T47D (cell line): ENCODE results near the gene HIRIP3.
"Not testable (repeated sequence)": the region's sequence is repeated elsewhere in the genome, so short reads cannot be mapped to it uniquely, and the experiment has no call there.

Source experiments
- DNase-seq, 2 experiments: peaks; one replicate each; pipeline versions ENCODE4 v3.0.0 to v3.0.0-alpha.2; 2011 to 2012; ENCODE audit warnings: low read depth in 1 of 2, low spot score in 1 of 2
- JUND ChIP-seq: IDR thresholded peaks from 2 replicates; pipeline ENCODE4 v1.6.1; 2012; ENCODE audit warnings: low read depth
- in situ Hi-C: cut with HindIII; loops from 2 replicates; pipeline ENCODE4 v1.10.0; 2016; ENCODE audit warnings: low sequenced_read_pairs, low pct_unique_long_range_greater_than_20kb

The HIRIP3 gene

DNA sequence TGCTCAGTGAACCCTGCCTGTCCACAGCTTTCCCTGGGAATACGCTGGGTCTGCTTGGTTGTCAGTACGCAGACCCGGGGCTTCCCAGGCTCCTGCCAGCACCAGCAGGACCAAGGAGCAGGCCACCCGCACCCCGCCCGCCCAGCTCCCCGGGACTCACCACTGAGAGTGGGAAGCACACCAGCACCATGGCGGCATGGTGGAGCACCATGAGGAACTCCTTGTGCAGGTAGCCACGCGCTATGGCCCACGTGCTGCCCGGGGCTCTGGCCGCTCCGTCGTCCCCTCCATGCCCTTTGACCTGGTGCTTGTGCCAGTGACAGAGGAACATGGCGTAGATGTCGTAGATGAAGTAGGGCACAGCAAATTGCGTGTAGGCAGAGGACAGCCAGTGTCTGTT, 31.0 kb upstream of the HIRIP3 start:
- no peak for TF ChIP-seq JUND
- no peak for DNase-seq
- in situ Hi-C loops = no loop called here

GRCh38 chr16:30025574-30025973, 30.2 kb upstream of the HIRIP3 start:
- in situ Hi-C loops = no loop called here
- no peak for DNase-seq
- no peak for TF ChIP-seq JUND

GRCh38 chr16:30025156-30025555, 29.7 kb upstream of the HIRIP3 start:
- DNase-seq = no peak
- in situ Hi-C loops = no loop called here
- no peak for TF ChIP-seq JUND

- in situ Hi-C loops = no loop called here
- TF ChIP-seq JUND = no peak
- no peak for DNase-seq
Observed at GRCh38 chr16:30024451-30024850, 29.0 kb upstream of the HIRIP3 start.

DNA sequence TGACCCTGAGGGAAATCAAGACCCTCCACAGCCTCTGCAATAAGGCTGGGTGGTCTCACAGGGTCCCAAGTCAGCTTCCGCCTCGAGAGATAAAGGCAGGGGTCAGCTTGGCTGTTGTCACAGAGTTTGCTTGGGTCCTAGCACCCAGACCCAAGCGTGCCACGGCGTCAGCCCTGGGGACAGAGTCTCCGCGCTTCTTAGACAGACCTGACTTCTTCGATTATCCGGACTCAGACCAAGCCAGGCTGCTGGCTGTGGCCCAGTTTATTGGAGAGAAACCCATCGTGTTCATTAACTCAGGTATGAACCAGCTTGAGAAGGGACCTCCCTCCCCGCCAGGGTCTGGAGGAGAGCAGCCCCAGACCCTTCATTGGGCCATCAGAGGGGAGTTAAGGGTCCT, 28.2 kb upstream of the HIRIP3 start:
- in situ Hi-C loops = no loop called here
- no peak for TF ChIP-seq JUND
- no peak for DNase-seq

- TF ChIP-seq JUND = no peak
- in situ Hi-C loops = no loop called here
- DNase-seq = no peak
Observed at GRCh38 chr16:30022887-30023286, 27.5 kb upstream of the HIRIP3 start, which contains the start of gene C16orf92. TSS of gene C16orf92 (plus strand) at chr16:30023198. CDS start at chr16:30023341, 143 bp downstream.

DNA sequence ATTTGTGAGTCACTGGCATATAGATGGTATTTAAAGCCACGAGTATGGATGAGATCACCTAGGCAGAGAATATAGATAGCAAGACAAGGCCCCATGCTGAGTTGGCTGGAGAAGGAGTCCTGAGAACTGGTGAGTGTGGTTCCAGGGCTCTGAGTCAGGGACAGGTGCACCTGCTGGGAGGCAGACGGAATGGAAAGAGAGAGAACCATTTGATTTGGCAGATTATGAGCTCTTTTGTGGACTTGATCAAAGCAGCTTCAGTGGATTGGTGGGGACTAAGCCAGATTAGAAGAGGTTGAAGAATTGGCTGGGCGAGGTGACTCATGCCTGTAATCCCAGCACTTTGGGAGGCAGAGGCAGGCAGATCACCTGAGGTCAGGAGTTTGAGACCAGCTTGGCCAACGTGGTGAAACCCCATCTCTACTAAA, 23.3 kb upstream of the HIRIP3 start:
- no peak for TF ChIP-seq JUND
- in situ Hi-C loops = no loop called here
- no peak for DNase-seq

- DNase-seq, in situ Hi-C loops: not testable (repeated sequence)
Observed at GRCh38 chr16:30017937-30018336, 22.5 kb upstream of the HIRIP3 start.

DNA sequence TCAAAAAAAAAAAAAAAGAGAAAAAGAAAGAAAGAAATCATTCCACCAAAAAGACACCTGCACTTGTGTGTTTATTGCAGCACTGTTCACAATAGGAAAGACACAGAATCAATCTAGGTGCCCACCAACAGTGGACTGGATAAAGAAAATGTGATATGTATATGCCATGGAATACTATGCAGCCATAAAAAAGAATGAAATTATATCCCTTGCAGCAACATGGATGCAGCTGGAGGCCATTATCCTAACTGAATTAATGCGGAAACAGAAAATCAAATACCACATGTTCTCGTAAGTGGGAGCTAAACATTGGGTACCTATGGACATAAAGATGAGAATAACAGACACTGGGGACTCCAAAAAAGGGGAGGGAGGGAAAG, 21.9 kb upstream of the HIRIP3 start:
- no peak for TF ChIP-seq JUND
- DNase-seq = no peak
- in situ Hi-C loops = no loop called here

DNA sequence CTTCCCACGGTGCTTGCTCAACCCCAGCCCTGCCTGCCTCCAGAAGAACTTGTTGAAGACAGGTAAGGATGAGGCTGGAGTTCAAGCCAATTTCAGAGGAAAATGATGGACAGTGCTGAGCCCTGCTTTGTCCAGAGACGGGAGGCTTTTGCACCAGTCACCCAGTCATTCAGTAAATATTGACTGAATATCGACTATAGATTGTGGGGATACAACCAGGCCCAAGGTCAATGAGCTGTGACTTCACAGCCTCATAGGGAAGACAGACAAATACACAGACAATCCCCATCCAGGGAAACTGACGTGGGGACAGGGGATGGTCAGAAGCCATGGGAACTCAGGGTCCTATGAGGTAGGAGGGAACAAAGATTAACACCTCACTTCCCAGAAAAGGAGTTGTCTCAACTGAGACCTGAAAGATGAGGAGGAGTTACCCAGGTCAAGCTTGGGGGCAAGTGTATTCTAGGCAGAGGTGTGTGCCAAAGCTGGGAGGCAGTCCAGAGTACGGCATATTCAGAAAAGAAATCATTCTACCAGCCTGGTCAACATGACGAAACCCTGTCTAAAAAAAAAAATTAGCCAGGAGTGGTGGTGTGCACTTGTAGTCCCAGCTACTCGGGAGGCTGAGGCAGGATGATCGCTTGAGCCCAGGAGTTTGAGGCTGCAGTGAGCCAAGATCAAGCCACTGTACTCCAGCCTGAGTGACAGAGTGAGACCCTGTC, 21.3 kb upstream of the HIRIP3 start:
- TF ChIP-seq JUND = no peak
- DNase-seq = no peak
- in situ Hi-C loops = no loop called here

DNA sequence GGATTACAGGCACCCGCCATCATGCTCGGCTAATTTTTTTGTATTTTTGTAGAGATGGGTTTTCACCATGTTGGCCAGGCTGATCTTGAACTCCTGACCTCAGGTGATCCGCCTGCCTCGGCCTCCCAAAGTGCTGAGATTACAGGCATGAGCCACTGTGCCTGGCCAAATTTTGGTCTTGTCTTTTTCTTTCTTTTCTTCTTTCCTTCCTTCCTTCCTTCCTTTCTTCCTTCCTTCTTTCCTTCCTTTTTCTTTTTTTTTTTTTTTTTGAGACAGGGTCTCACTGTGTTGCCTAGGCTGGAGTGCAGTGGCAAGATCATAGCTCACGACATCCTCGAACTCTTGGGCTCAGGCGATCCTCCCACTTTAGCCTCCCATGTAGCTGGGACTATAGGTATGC, 20.0 kb upstream of the HIRIP3 start:
- in situ Hi-C loops, DNase-seq: not testable (repeated sequence)

DNA sequence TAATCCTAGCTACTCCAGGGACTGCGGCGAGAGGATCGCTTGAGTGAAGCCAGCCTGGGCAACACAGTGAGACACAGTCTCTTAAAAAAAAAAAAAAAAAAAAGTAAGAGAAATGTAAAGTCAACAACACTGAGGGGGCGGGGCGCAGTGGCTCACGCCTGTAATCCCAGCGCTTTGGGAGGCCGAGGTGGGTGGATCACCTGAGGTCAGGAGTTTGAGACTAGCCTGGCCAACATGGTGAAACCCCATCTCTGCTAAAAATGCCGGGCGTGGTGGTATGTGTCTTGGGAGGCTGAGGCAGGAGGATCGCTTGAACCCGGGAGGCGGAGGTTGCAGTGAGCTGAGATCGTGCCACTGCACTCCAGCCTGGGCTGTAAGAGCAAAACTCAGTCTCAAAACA, 17.2 kb upstream of the HIRIP3 start:
- in situ Hi-C loops, DNase-seq: not testable (repeated sequence)

DNA sequence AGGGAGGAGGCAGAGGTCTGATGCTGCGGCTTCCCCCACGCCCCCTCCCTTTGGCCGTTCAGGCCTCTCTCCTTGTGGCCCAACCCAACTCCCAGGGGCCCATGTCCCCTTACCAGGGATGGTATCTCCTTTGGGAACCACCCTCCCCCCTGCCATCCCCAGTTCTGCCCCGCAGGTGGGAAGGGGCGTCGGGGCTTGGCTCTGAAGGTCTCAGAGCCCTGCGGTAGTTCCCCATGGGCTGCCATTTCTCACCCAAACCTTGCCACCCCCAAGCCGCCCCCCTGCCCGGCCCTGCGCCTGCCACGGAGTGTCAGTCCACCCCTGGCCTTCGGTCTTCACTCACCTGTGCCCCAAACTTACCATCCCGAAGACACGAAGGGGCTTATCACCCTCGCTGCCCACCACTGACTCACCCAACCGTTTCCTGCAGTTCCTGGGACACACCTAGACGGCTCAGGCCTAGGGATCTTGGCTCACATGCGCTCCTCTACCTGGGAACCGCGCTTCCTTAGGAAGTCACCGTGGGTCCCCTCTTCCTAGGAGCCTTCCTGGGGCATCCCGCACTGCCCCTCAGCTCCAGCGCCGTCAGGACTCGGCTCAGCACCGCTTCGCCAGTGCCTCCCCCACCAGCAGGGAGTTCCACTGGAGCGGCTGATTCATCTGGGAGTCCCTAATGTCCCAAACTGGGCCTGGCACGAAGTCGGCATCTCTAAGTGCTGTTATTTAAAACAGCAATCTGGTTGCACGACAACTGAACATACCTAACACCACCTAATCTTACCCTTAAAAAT, 16.5 kb upstream of the HIRIP3 start:
- DNase-seq = no peak
- TF ChIP-seq JUND = no peak
- in situ Hi-C loops = no loop called here
